GM12872 (cell line): Measurements from ENCODE around the gene RMI2.

Experiments used
- TF ChIP-seq, protein P1 (sequence below): IDR thresholded peaks from 3 replicates; pipeline ENCODE4 v1.5.1; 2011; ENCODE audit warnings: low read depth, mild to moderate bottlenecking, low read length, moderate library complexity; ENCODE audit not compliant: insufficient read depth

RMI2 gene

DNA sequence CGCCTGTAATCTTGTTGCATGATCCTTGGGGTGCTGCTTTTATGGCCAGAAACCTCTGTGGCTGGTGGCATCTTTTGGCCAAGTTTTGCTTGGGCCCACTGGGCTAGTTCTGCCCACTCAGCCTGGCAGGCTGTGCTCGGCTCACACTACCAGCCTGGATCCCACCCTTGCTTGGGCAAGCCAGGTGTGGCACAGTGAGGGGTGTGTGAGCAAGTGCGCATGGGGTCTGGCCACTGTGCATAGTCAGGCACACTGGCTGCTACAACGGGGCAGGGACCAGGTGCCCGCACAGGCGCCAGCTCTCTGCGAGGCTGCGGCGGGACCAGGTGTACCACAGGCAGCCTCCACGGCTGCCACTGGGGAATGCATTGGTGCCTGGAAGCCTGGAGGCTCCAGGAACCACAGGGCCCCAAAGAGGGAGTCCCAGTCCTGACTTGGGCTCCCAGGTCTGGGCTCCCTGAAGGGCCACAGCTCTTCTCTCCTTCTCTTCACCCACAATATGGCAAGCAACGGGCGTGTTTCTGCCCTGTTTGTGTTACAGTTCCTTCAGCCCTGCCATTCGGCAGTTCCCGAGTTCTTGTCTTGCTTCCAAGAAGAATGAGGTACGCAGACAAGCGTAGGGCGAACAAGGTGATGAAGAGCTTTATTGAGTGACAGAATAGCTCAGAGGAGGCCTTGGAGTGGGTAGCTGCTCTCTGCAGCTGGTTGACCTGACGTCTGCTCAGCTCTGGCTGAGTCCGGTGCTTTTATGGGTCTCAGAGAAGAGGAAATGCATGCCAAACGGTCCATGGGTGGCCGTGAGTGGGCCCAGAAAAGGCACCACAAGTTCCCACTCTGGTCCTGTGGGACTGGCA, 37.4 kb upstream of the RMI2 start:
- TF ChIP-seq, protein P1, sequence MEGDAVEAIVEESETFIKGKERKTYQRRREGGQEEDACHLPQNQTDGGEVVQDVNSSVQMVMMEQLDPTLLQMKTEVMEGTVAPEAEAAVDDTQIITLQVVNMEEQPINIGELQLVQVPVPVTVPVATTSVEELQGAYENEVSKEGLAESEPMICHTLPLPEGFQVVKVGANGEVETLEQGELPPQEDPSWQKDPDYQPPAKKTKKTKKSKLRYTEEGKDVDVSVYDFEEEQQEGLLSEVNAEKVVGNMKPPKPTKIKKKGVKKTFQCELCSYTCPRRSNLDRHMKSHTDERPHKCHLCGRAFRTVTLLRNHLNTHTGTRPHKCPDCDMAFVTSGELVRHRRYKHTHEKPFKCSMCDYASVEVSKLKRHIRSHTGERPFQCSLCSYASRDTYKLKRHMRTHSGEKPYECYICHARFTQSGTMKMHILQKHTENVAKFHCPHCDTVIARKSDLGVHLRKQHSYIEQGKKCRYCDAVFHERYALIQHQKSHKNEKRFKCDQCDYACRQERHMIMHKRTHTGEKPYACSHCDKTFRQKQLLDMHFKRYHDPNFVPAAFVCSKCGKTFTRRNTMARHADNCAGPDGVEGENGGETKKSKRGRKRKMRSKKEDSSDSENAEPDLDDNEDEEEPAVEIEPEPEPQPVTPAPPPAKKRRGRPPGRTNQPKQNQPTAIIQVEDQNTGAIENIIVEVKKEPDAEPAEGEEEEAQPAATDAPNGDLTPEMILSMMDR = no peak

DNA sequence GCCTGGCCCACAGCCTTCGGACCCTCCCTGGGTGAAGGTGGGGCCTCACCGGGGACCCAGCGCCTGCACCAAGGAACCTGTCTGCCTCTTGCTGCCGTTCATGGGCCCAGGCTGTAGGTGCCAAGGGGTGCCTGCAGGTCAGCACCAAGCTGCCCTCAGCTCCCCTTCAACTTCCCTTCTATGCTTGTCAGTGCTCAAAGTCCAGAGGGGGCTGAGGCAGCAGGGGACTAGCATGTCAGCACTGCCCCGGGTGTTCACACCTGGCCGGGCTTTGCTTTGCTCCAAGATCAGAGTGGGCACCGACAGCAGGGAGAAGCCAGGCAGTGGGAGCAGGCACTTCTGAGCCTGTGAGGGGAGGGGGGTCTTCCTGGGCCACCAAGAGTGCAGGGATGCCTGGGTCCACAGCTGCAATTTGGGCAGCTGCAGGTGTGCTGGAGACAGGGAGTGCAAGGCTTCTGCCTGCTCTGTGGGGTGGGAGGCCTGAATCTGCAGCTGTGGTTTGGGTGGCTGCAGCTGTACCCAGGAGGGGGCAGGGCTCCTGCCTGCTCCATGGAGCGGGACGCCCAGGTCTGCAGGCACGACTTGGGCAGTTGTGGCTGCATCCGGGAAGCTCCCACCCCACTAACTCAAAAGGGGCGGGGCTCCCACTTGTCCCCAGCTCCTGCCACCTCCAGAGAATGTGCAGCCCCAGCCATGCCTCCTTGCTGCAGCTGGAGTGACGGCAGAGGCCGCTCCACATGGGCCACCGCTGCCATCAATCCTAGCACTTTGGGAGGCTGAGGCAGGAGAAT, 36.6 kb upstream of the RMI2 start:
- TF ChIP-seq, protein P1 = no peak

DNA sequence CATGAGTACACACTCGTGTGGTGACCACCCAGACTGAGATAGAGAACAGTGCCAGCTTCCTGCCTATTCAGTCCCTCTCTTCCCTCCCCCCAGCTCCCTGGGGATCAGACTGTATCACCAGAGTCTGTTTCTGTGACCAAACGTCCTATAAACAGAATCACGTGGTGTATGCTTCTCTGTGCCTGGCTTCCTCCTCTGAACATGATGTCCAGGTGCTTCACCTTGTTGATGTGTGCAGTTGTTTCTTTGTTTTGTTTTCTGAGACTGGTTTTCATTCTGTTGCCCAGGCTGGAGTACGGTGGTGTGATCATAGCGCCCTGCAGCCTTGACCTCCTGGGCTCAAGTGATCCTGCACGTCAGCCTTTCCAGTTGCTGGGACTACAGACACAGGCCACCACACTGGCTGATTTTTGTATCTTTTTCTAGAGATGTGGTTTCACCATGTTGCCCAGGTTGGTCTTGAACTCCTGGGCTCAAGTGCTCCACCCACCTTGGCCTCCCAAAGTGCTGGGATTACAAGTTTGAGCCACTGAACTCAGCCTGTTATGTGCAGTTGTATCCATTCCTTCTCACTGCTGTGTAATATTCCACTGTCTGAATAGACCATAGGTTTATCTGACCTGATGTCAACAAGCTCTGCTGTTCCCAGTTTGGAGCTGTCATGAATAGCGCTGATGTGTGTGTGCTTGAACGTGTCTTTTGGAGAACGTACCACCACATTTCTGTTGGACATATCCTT, 35.2 kb upstream of the RMI2 start:
- TF ChIP-seq, protein P1 = no peak

DNA sequence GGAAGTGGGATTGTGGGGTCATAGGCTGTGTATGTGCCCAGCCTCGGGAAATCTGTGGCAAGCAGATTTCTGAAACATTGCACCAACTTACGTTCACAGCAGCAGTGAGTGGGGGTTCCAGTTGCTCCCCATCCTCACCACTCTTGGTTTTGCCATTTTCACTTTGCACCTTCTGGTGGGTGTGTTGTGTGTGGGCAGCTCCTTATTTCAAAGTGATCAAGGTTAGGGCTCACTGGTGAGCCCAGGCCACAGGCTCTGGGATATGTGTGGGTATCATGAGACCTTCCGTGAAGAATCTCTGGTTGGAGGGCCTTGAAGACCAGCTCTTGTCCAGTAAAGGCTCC, 34.7 kb upstream of the RMI2 start:
- TF ChIP-seq, protein P1 = no peak

DNA sequence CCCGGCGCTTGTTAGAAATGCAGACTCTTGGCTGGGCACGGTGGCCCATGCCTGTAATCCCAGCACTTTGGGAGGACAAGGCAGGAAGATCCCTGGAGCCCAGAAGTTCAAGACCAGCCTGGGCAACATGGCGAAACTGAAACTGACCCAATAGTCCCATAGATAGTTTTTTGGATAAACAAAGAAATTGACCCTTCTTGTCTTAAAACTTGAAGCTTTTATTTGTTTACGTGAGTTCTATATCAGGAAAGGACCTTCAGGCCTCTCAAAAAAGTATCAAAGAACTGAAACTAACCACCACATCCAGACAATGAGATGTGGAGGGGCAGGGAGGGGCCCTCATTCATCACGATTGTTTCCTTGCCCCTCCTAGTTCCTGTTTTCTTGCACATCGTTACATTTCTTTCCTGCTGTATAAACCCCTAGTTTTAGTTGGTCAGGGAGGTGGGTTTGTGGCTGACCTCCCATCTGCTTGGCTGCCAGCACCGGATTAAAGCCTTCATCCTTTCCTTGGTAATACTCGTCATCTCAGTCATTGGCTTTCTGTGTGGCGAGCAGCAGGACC, 34.2 kb upstream of the RMI2 start:
- TF ChIP-seq, protein P1 = no peak

DNA sequence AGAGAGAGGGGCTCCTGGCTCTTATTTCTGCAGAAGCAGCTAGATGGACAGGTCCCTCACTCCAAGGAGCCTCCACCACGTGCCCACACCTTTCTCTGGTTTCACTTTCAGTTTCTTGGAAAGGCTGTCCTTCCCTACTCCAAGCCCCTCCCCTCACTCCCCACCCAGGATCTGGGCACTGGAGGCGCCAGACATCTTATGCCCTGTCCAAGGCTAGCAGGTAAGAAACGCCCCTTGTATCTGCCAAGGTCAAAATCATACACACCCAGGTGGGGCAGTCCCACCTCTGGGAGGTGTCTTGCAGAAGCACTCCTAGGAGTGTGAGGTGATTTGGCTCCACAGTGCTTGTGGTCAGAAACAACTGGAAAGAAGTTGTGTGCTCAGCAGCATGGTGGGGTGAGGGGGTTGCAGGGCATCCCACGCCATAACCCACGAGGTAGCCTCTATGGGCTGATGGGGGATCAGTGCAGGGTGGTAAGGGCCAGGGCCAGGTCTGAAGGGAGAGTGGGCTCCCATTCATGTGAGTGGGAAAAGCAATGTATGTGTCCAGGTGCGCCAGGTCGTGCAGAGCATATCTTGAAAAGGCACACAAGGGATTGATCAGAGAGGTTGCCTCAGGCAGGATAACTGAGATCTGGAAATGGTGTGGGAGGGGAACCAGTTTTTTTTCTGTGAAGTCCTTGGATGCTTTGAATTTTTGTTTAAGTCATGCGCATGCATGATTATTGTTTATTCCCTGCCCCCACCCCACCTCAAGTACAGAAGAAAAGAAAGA, 32.4 kb upstream of the RMI2 start:
- TF ChIP-seq, protein P1 = no peak
